Aorta (tissue), 5 donors: ENCODE measurements around the gene SLC22A23. TPM values are rescaled to one million over a fixed set of nuclear protein-coding genes. Genes with fewer than 3 reads are reported as not detected.

ENCODE experiments used
- ATAC-seq: fragments of 200-7000 bp; cut with Tn5 transposase; one replicate; pipeline ENCODE4 v1.9.1; 2022; ENCODE audit warnings: moderate library complexity; ENCODE audit not compliant: low FRiP score
- DNase-seq, 2 donors: peaks; one replicate each; pipeline ENCODE4 v3.0.0-alpha.2; 2020
- H3K27ac ChIP-seq, 2 donors: one replicate each; pipeline ENCODE4 v1.5.1; 2013; ENCODE audit warnings: low read length in 2 of 2, mild to moderate bottlenecking in 2 of 2, moderate library complexity in 2 of 2, control low read depth in 1 of 2, inconsistent platforms in 1 of 2, low read depth in 1 of 2
- H3K27me3 ChIP-seq, 2 donors: one replicate each; pipeline ENCODE4 v1.6.1; 2013; ENCODE audit warnings: control low read depth in 1 of 2, low read length in 1 of 2, mild to moderate bottlenecking in 1 of 2, moderate library complexity in 1 of 2; ENCODE audit not compliant: insufficient read depth in 2 of 2, control insufficient read depth in 1 of 2
- H3K36me3 ChIP-seq, 2 donors: one replicate each; pipeline ENCODE4 v1.6.1; 2013; ENCODE audit warnings: control low read depth in 1 of 2, low read length in 1 of 2, mild to moderate bottlenecking in 1 of 2; ENCODE audit not compliant: insufficient read depth in 2 of 2, control insufficient read depth in 1 of 2
- H3K4me1 ChIP-seq, 2 donors: one replicate each; pipeline ENCODE4 v1.6.1; 2013; ENCODE audit warnings: low read length in 2 of 2, control low read depth in 1 of 2, mild to moderate bottlenecking in 1 of 2, moderate library complexity in 1 of 2; ENCODE audit not compliant: insufficient read depth in 2 of 2, control insufficient read depth in 1 of 2
- H3K4me3 ChIP-seq, 2 donors: one replicate each; pipeline ENCODE4 v1.5.1; 2013; ENCODE audit warnings: low read length in 2 of 2, control low read depth in 1 of 2, mild to moderate bottlenecking in 1 of 2
- H3K9me3 ChIP-seq: one replicate; pipeline ENCODE4 v1.6.1; 2013; ENCODE audit warnings: mild to moderate bottlenecking, low read length; ENCODE audit not compliant: control insufficient read depth
- WGBS, 2 donors: extraction: QIAGEN DNeasy Blood & Tissue Kit; methylation state at CpG; one replicate each; pipeline ENCODE4 v1.1.7; 2013; 5-methylcytosine and 5-hydroxymethylcytosine counted together
- intact Hi-C, 2 donors: fragments of 100-400 bp; cut with DNase I; formaldehyde crosslinking; loops; one replicate each; pipeline versions ENCODE4 v1.14.2 to v1.15.0; 2022
- polyA plus RNA-seq, 2 donors: library from polyadenylated mRNA; stranded (reverse); fragments of 200-250 nt; gene quantifications; one replicate each; pipeline ENCODE4 v1.2.3, GENCODE V29; 2013
- total RNA-seq, 2 donors: library from RNA; stranded (reverse); fragmentation: NEBNext Ultra II Directional; extraction: Animal tissue kit (Norgen Biotek cat#: 25700); gene quantifications; one replicate each; pipeline ENCODE4 v1.2.1, GENCODE V29; 2021
- donor health status: healthy with polysubstance abuse.
- donor health status: Bipolar disorder and iron deficiency.
- donor health status: DM: no; HTN: no; CAD: no.
- donor health status: DM: no; HTN: no; CAD: no.
- donor health status: DM: yes; HTN: yes; CAD: no.

The SLC22A23 gene
- total and polyA plus RNA-seq, 4 donors: 1.5 to 9.4 (median 4.3) TPM

DNA sequence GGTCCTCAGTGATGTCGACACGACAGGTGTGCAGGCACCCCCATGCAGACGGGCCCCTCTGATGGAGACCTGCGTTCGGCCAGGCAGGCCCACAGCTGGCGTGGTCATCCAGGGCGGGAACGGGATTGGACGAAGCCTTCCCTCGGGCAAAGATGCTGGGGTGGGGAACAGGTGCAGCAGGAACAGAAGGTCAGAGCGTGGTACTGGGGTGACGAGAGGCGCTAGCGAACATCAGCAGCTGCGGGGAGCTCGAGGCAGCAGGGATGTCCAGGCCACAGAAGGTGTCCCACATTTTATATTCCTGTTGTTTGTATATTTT is 96.2 kb downstream of the SLC22A23 start:
- ATAC-seq: no peak
- no peaks in the 10 kb centered on the region for H3K9me3 ChIP-seq
- DNase-seq: no peak
- 96 to 97% methylated on average over 16 of the region's 16 CpGs for WGBS, 2 donors
- no peak overlapping the region for H3K27ac ChIP-seq
- no peaks in the 10 kb centered on the region for H3K27me3 ChIP-seq
- H3K36me3 ChIP-seq: no peaks in the 10 kb centered on the region
- no peak overlapping the region for H3K4me3 ChIP-seq
- intact Hi-C loops: no loop called here
- H3K4me1 ChIP-seq: peaks cover 0 to 3% of the 10 kb centered on the region in 2 donors

GRCh38 chr6:3359973-3360726 is 96.7 kb downstream of the SLC22A23 start:
- intact Hi-C loops: no loop called here
- Histone ChIP-seq H3K27ac (no peak overlapping the region), H3K36me3 (no peaks in the 10 kb centered on the region), H3K27me3 (no peaks in the 10 kb centered on the region), H3K4me3 (no peak overlapping the region), H3K9me3 (no peaks in the 10 kb centered on the region), H3K4me1 (peaks cover 0 to 3% of the 10 kb centered on the region in 2 donors)
- no peak for DNase-seq
- ATAC-seq: no peak
- 93 to 94% methylated on average over 8 of the region's 8 CpGs for WGBS, 2 donors

DNA sequence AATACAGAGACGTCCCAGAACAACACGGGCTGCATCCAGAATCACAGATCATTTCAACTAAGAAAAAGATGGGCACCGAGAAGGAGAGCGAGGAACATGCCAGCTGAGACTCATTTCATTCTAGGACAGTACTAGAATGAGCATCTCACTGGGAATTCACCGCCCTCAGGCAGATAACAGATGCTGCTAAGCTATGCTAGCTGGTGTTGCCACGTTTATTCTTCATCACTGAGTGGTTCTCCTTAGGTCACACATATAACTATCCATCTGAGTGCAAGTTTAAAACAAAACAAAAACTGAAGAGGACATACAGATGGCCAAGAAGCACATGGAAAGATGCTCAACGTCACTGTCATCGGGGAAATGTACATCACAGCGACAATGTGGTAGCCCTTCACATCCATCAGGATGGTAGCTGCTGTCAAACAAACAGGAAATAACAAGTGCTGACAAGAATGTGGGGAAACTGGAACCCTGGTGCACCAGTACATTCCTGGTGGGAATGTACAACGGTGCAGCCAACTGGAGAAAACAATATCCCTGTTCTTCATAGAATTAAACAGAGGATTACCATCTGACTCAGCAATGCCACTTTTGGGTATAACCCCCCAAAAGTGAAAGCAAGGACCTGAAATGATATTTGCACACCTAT is 97.6 kb downstream of the SLC22A23 start:
- Histone ChIP-seq H3K27me3 (no peaks in the 10 kb centered on the region), H3K36me3 (no peaks in the 10 kb centered on the region), H3K4me1 (peaks cover 0 to 3% of the 10 kb centered on the region in 2 donors), H3K9me3 (no peaks in the 10 kb centered on the region), H3K4me3 (no peak overlapping the region), H3K27ac (no peak overlapping the region)
- DNase-seq (no peak), ATAC-seq (no peak)
- WGBS, 2 donors: 70 to 72% methylated on average over 10 of the region's 10 CpGs
- intact Hi-C loops: no loop called here

DNA sequence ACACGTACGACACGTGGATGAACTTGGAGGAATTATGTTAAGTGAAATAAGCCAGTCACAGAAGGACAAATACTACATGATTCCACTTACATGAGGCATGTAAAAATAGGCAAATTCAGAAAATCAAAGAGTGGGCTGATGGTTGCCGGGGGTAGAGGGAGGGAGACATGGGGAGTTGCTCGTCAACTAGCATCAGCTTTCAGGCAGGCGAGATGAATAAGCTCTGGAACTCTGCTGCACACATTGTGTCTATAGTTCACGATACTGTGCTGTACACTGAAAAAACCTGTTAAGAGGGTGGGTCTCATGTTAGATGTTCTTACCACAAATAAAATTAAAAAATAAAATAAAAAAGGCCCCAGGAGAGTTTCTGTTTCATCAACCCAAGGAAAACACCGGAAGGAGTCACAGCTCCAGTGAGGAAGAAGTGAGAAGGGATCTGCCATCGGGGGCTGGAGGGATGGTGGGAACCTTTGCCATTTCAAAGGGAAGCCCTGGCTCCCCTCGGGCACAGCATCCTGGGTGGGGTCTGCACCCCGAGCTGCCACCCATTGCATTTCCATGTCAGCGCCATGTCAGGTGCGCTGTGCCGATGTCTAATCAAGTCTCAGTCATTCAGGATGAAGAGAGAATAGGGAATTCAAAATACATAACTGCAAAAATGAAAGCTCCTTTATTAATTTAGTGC is 98.3 kb downstream of the SLC22A23 start:
- no peak for ATAC-seq
- intact Hi-C loops: no loop called here
- peak in 1 of 2 donors; percentile 51 for DNase-seq
- H3K4me1 ChIP-seq: peaks cover 0 to 3% of the 10 kb centered on the region in 2 donors
- WGBS, 2 donors: 92% methylated on average over 14 of the region's 14 CpGs
- no peak overlapping the region for H3K4me3 ChIP-seq
- no peaks in the 10 kb centered on the region for H3K36me3 ChIP-seq
- H3K27ac ChIP-seq: no peak overlapping the region
- no peaks in the 10 kb centered on the region for H3K27me3 ChIP-seq
- H3K9me3 ChIP-seq: no peaks in the 10 kb centered on the region

DNA sequence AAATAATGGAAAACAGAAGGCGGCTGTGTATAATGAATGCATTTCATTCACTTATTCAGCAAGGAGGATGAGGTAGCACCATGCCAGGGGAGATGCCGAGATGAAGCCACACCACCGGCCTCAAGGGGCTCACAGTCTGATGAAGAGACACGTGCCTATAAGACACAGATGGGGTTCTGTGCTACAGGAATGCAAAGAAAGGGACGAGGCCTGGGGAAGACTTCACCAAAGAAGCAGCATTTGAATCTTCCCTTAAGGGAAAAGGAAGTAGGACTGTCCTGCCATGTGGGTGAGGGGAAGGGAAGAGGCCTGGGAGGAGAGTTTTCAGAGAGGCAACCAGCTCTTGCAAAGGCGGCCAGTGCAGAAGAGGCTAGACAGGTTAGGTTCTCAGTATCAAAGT is 99.2 kb downstream of the SLC22A23 start:
- peaks cover 0 to 3% of the 10 kb centered on the region in 2 donors for H3K4me1 ChIP-seq
- H3K36me3 ChIP-seq: no peaks in the 10 kb centered on the region
- H3K27ac ChIP-seq: no peak overlapping the region
- no peak for ATAC-seq
- H3K27me3 ChIP-seq: no peaks in the 10 kb centered on the region
- WGBS, 2 donors: 89 to 91% methylated on average over 6 of the region's 6 CpGs
- H3K9me3 ChIP-seq: no peaks in the 10 kb centered on the region
- peak in 1 of 2 donors; percentile 63 for DNase-seq
- intact Hi-C loops: no loop called here
- no peak overlapping the region for H3K4me3 ChIP-seq

GRCh38 chr6:3356824-3357420 is 99.9 kb downstream of the SLC22A23 start:
- H3K27ac ChIP-seq: peak overlapping the region in 1 of 2 donors; percentile 77

DNA sequence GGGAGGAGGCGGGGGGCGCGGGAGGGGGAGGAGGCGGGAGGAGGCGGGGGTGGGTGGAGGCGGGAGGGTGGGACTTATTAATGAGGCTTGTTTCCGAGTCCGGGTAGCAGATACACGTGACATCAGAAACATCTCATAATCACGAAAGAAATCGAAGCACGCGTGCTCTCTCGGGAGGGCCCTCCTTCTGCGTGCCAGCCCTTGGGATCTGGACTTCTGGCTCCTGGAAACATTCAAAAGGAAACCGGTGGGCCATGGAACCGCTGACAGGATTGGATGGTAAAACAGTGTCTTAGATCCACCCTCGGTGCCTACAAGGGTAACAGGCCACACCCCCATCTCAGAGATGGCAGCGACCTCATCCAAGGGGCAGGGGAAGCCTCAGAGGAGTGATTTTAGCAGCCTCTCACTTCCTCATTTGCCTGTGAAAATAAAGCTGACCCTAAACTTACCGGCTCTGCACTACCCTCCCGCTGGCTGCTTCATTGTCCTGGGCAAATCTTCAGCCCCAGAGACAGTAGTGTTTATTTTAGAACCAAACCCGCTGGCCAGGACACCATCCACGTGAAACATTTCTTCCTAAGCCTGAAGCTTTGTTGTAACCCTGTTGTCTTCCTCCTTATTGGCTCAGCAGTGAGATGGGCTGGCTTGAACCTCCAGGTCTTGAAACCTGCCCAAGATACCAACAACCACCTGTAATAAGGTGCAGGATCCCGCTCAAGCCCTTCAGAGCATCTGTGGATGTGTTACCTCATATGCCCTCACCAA is 100.6 kb downstream of the SLC22A23 start:
- DNase-seq: peak; percentile 81 to 90
- peaks cover 0 to 3% of the 10 kb centered on the region in 2 donors for H3K4me1 ChIP-seq
- intact Hi-C loops: no loop called here

More at GRCh38 chr6:3356824-3357420, 99.9 kb downstream of the SLC22A23 start:
- Histone ChIP-seq H3K4me3 (no peak overlapping the region), H3K9me3 (no peaks in the 10 kb centered on the region), H3K27me3 (no peaks in the 10 kb centered on the region), H3K4me1 (peaks cover 0 to 3% of the 10 kb centered on the region in 2 donors), H3K36me3 (no peaks in the 10 kb centered on the region)
- ATAC-seq (no peak), DNase-seq (peak in 1 of 2 donors; percentile 20)
- intact Hi-C loops: no loop called here
- 77 to 79% methylated on average over 4 of the region's 4 CpGs for WGBS, 2 donors

More for the DNA sequence above, 100.6 kb downstream of the SLC22A23 start:
- 5 to 6% methylated on average over 18 to 19 of the region's 24 CpGs for WGBS, 2 donors
- ATAC-seq: peak; percentile 81
- peak overlapping the region in 1 of 2 donors; percentile 77 for H3K27ac ChIP-seq
- no peaks in the 10 kb centered on the region for H3K27me3 ChIP-seq
- H3K9me3 ChIP-seq: no peaks in the 10 kb centered on the region
- H3K4me3 ChIP-seq: peak overlapping the region in 1 of 2 donors; percentile 37
- no peaks in the 10 kb centered on the region for H3K36me3 ChIP-seq
